Activated naive CD4-positive, alpha-beta T cell treated with anti-CD3 and anti-CD28 coated beads, Interleukin-2, amount 50 U/mL, for 72 hours (primary cell): Measurements from ENCODE around the gene CHL1. TPM values are rescaled to one million over a fixed set of nuclear protein-coding genes. Genes with fewer than 3 reads are reported as not detected.

Experiments used
- ATAC-seq, 2 donors: fragments of 150-1000 bp; cut with Tn5 transposase; 2 replicates each; pipeline ENCODE4 v1.10.0; 2021; ENCODE audit warnings: mild to moderate bottlenecking in 2 of 2, moderate library complexity in 2 of 2
- DNase-seq, 2 donors: peaks; one replicate each; pipeline ENCODE4 v3.0.0; 2021 to 2022; ENCODE audit warnings: low spot score in 2 of 2
- H3K27ac Mint-ChIP-seq, 2 donors: one replicate each; pipeline ENCODE4 v1.8.0; 2022; ENCODE audit warnings: mild to moderate bottlenecking in 2 of 2, mixed read lengths in 2 of 2
- H3K36me3 Mint-ChIP-seq, 2 donors: one replicate each; pipeline ENCODE4 v1.8.0; 2022; ENCODE audit warnings: mixed read lengths in 2 of 2
- H3K9me3 Mint-ChIP-seq, 2 donors: one replicate each; pipeline ENCODE4 v1.8.0; 2022; ENCODE audit warnings: mixed read lengths in 2 of 2
- total RNA-seq, 2 donors: library from RNA; stranded (reverse); gene quantifications; one replicate each; pipeline ENCODE4 v1.2.3, GENCODE V29; 2022

Gene CHL1
- total RNA-seq, 2 donors from 2014 or later: not detected

GRCh38 chr3:445960-446359 lies 249.4 kb downstream of the CHL1 start:
- Mint-ChIP-seq H3K36me3 (peaks cover 0 to 5% of the 10 kb centered on the region in 2 donors), H3K9me3 (peaks cover 10 to 13% of the 10 kb centered on the region in 2 donors), H3K27ac (no peak overlapping the region)
- DNase-seq: no peak
- no peak for ATAC-seq

GRCh38 chr3:447671-448070 lies 251.1 kb downstream of the CHL1 start:
- no peak for ATAC-seq
- no peak overlapping the region for H3K27ac Mint-ChIP-seq
- DNase-seq: no peak
- peaks cover 5 to 8% of the 10 kb centered on the region in 2 donors for H3K9me3 Mint-ChIP-seq
- H3K36me3 Mint-ChIP-seq: no peaks in the 10 kb centered on the region

GRCh38 chr3:449711-450110 lies 253.1 kb downstream of the CHL1 start:
- H3K27ac Mint-ChIP-seq: no peak overlapping the region
- H3K9me3 Mint-ChIP-seq: peaks cover 3 to 8% of the 10 kb centered on the region in 2 donors
- no peaks in the 10 kb centered on the region for H3K36me3 Mint-ChIP-seq
- DNase-seq (no peak), ATAC-seq (no peak)

- DNase-seq: no peak
- Mint-ChIP-seq H3K9me3 (peaks cover 3 to 8% of the 10 kb centered on the region in 2 donors), H3K27ac (no peak overlapping the region), H3K36me3 (no peaks in the 10 kb centered on the region)
- ATAC-seq: no peak
Measured at GRCh38 chr3:452221-452620, 255.7 kb downstream of the CHL1 start.

- H3K36me3 Mint-ChIP-seq: no peaks in the 10 kb centered on the region
- no peak for ATAC-seq
- no peak for DNase-seq
- peaks cover 3 to 5% of the 10 kb centered on the region in 2 donors for H3K9me3 Mint-ChIP-seq
- H3K27ac Mint-ChIP-seq: no peak overlapping the region
Measured at GRCh38 chr3:453106-453505, 256.5 kb downstream of the CHL1 start.

GRCh38 chr3:454986-455385 lies 258.4 kb downstream of the CHL1 start:
- ATAC-seq: no peak
- Mint-ChIP-seq H3K27ac (no peak overlapping the region), H3K36me3 (no peaks in the 10 kb centered on the region), H3K9me3 (peaks cover 0 to 6% of the 10 kb centered on the region in 2 donors)
- no peak for DNase-seq

- ATAC-seq (no peak), DNase-seq (no peak)
- Mint-ChIP-seq H3K9me3 (peaks cover 0 to 4% of the 10 kb centered on the region in 2 donors), H3K36me3 (no peaks in the 10 kb centered on the region), H3K27ac (no peak overlapping the region)
Measured at GRCh38 chr3:458124-458523, 261.6 kb downstream of the CHL1 start.

GRCh38 chr3:458653-459310 lies 262.2 kb downstream of the CHL1 start:
- no peak for DNase-seq
- Mint-ChIP-seq H3K27ac (no peak overlapping the region), H3K9me3 (peaks cover 0 to 4% of the 10 kb centered on the region in 2 donors), H3K36me3 (no peaks in the 10 kb centered on the region)
- no peak for ATAC-seq
